Body of pancreas (tissue), 4 donors: ENCODE results near the gene COL4A2. TPM values are rescaled to one million over a fixed set of nuclear protein-coding genes. Genes with fewer than 3 reads are reported as not detected.

Experiments used
- ATAC-seq: fragments of 150-250 bp; one replicate; pipeline ENCODE4 v1.9.1; 2016
- DNase-seq, 4 donors: peaks; one replicate each; pipeline ENCODE4 v3.0.0-alpha.2; 2019
- H3K27ac ChIP-seq, 4 donors: fragments of 200-600 bp; sonication (generic); 1 replicate in 3 of 4; 2 replicates in 1 of 4; pipeline versions ENCODE4 v1.5.1 to v1.6.1; 2016 to 2019; ENCODE audit warnings: mild to moderate bottlenecking in 1 of 4, mixed read lengths in 1 of 4, moderate library complexity in 1 of 4
- H3K27me3 ChIP-seq, 2 donors: fragments of 200-600 bp; sonication (generic); one replicate each; pipeline ENCODE4 v1.6.0; 2016; ENCODE audit warnings: mild to moderate bottlenecking in 1 of 2
- H3K36me3 ChIP-seq, 2 donors: fragments of 200-600 bp; sonication (generic); replicated peaks in 1 of 2; 2 replicates each; pipeline ENCODE4 v1.5.1; 2016; ENCODE audit warnings: low read depth in 2 of 2; ENCODE audit not compliant: insufficient read depth in 1 of 2
- H3K4me1 ChIP-seq: fragments of 200-600 bp; sonication (generic); one replicate; pipeline ENCODE4 v1.6.0; 2016
- H3K4me3 ChIP-seq, 2 donors: fragments of 200-600 bp; sonication (generic); 1 replicate in 1 of 2; 2 replicates in 1 of 2; pipeline ENCODE4 v1.5.1; 2016 to 2019
- H3K9me3 ChIP-seq, 3 donors: fragments of 200-600 bp; sonication (generic); 1 replicate in 2 of 3; 2 replicates in 1 of 3; pipeline ENCODE4 v1.5.1; 2016
- CTCF ChIP-seq, 7 experiments: fragments of 450-650 bp in 4 of 7; fragments of 200-600 bp in 3 of 7; sonication (generic) in 3 of 7; IDR thresholded peaks; one replicate each; pipeline ENCODE4 v1.5.1; 2016 to 2019; ENCODE audit warnings: antibody characterized with exemption in 7 of 7
- POLR2A ChIP-seq, 3 donors: fragments of 450-650 bp; IDR thresholded peaks; one replicate each; pipeline ENCODE4 v1.6.1; 2016; ENCODE audit warnings: antibody characterized with exemption in 3 of 3, mild to moderate bottlenecking in 2 of 3
- WGBS, 2 donors: methylation state at CpG; one replicate each; pipeline ENCODE4 v1.1.5; 2017; 5-methylcytosine and 5-hydroxymethylcytosine counted together
- intact Hi-C: fragments of 100-400 bp; cut with DNase I; formaldehyde crosslinking; loops from one replicate; pipeline ENCODE4 v1.15.1; 2023
- total RNA-seq, 2 donors: library from RNA; depleted of rRNA; stranded (reverse); fragments of >200 nt; gene quantifications; one replicate each; pipeline ENCODE4 v1.1.0, GENCODE V29; 2016

The COL4A2 gene
- total RNA-seq, 2 donors from 2014 or later, result 69.3 to 230 TPM

GRCh38 chr13:110314516-110315245 lies 7.6 kb downstream of the COL4A2 start:
- intact Hi-C loops, result no loop called here
- H3K4me1 ChIP-seq, result peaks cover 37% of the 10 kb centered on the region
- ATAC-seq, result no peak

GRCh38 chr13:110316196-110316595 lies 9.1 kb downstream of the COL4A2 start:
- TF ChIP-seq POLR2A (IDR thresholded peaks at IDR 0.05), result no peak
- TF ChIP-seq CTCF (IDR thresholded peaks at IDR 0.05), result no peak
- Histone ChIP-seq H3K4me3 (no peak overlapping the region), H3K36me3 (no peaks in the 10 kb centered on the region), H3K27me3 (no peaks in the 10 kb centered on the region), H3K4me1 (peaks cover 37% of the 10 kb centered on the region), H3K27ac (no peak overlapping the region), H3K9me3 (no peaks in the 10 kb centered on the region)
- DNase-seq, result no peak
- intact Hi-C loops, result no loop called here
- 76 to 83% methylated on average over 10 of the region's 10 CpGs for WGBS, 2 donors
- no peak for ATAC-seq

More at GRCh38 chr13:110314516-110315245, 7.6 kb downstream of the COL4A2 start:
- no peaks in the 10 kb centered on the region for H3K9me3 ChIP-seq
- 62 to 74% methylated on average over 15 to 16 of the region's 18 CpGs for WGBS, 2 donors
- no peaks in the 10 kb centered on the region for H3K36me3 ChIP-seq
- DNase-seq, result no peak
- no peaks in the 10 kb centered on the region for H3K27me3 ChIP-seq
- H3K4me3 ChIP-seq, result no peak overlapping the region
- TF ChIP-seq POLR2A (IDR thresholded peaks at IDR 0.05), result no peak
- no peak for TF ChIP-seq CTCF (IDR thresholded peaks at IDR 0.05)
- no peak overlapping the region for H3K27ac ChIP-seq

- no peaks in the 10 kb centered on the region for H3K36me3 ChIP-seq
- H3K27me3 ChIP-seq, result no peaks in the 10 kb centered on the region
- no peaks in the 10 kb centered on the region for H3K9me3 ChIP-seq
- DNase-seq (no peak), ATAC-seq (no peak)
- no peak overlapping the region for H3K27ac ChIP-seq
- intact Hi-C loops, result no loop called here
- no peak overlapping the region for H3K4me3 ChIP-seq
- 65 to 79% methylated on average over 5 of the region's 5 CpGs for WGBS, 2 donors
- no peak for TF ChIP-seq POLR2A (IDR thresholded peaks at IDR 0.05)
- TF ChIP-seq CTCF (IDR thresholded peaks at IDR 0.05), result no peak
- peaks cover 36% of the 10 kb centered on the region for H3K4me1 ChIP-seq
Measured at GRCh38 chr13:110317093-110317492, 10.0 kb downstream of the COL4A2 start.

GRCh38 chr13:110317496-110318195 lies 10.6 kb downstream of the COL4A2 start:
- no peaks in the 10 kb centered on the region for H3K36me3 ChIP-seq
- no peaks in the 10 kb centered on the region for H3K9me3 ChIP-seq
- H3K4me3 ChIP-seq, result no peak overlapping the region
- no peak overlapping the region for H3K27ac ChIP-seq
- TF ChIP-seq CTCF (IDR thresholded peaks at IDR 0.05), result no peak
- TF ChIP-seq POLR2A (IDR thresholded peaks at IDR 0.05), result no peak
- peaks cover 34% of the 10 kb centered on the region for H3K4me1 ChIP-seq
- no peaks in the 10 kb centered on the region for H3K27me3 ChIP-seq
- DNase-seq, result no peak
- ATAC-seq, result no peak
- intact Hi-C loops, result no loop called here
- WGBS, 2 donors, result 71% methylated on average over 13 of the region's 13 CpGs
